Nephron progenitor cell (in vitro differentiated cells): ENCODE data around the gene EPHA5.

Experiments used
- DNase-seq: peaks from one replicate; pipeline ENCODE4 v3.0.0; 2021
- H3K27ac Mint-ChIP-seq: 2 replicates; pipeline ENCODE4 v1.8.0; 2021; ENCODE audit warnings: mild to moderate bottlenecking, moderate library complexity, mixed read lengths
- H3K27me3 Mint-ChIP-seq: 2 replicates; pipeline ENCODE4 v1.8.0; 2021; ENCODE audit warnings: mild to moderate bottlenecking, low read depth, mixed read lengths; ENCODE audit not compliant: poor library complexity
- H3K36me3 Mint-ChIP-seq: 2 replicates; pipeline ENCODE4 v1.8.0; 2021; ENCODE audit warnings: low read depth, mixed read lengths
- H3K4me1 Mint-ChIP-seq: 2 replicates; pipeline ENCODE4 v1.8.0; 2021; ENCODE audit warnings: mixed read lengths
- H3K4me3 Mint-ChIP-seq: 2 replicates; pipeline ENCODE4 v1.8.0; 2021; ENCODE audit warnings: mild to moderate bottlenecking, moderate library complexity, mixed read lengths
- H3K9me3 Mint-ChIP-seq: 2 replicates; pipeline ENCODE4 v1.8.0; 2021; ENCODE audit warnings: mild to moderate bottlenecking, moderate library complexity, mixed read lengths
- TF ChIP-seq, protein P1 (sequence below): fragments of 200-600 bp; sonication (generic); IDR thresholded peaks from 2 replicates; pipeline ENCODE4 v1.5.0; 2021; ENCODE audit warnings: antibody characterized with exemption

Gene EPHA5

DNA sequence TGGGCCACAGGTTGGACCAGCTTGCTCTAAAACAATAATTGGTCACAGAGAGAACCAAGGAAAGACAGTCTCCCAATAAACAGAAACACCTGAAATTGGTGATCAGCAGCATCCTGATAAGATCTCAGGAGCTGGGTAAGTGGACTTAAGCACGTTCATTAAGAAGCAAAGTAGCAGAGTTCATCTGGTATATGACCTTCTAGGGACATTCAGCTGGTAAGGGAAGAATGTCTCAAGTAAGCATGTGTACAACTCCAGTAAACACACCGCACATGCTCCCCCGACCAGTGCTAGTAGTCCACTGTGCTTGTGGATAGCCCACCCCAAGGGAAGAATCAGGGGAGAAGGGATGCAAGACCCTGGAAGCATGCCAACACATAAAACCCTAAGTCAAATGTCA is 216.9 kb downstream of the EPHA5 start:
- TF ChIP-seq, protein P1, sequence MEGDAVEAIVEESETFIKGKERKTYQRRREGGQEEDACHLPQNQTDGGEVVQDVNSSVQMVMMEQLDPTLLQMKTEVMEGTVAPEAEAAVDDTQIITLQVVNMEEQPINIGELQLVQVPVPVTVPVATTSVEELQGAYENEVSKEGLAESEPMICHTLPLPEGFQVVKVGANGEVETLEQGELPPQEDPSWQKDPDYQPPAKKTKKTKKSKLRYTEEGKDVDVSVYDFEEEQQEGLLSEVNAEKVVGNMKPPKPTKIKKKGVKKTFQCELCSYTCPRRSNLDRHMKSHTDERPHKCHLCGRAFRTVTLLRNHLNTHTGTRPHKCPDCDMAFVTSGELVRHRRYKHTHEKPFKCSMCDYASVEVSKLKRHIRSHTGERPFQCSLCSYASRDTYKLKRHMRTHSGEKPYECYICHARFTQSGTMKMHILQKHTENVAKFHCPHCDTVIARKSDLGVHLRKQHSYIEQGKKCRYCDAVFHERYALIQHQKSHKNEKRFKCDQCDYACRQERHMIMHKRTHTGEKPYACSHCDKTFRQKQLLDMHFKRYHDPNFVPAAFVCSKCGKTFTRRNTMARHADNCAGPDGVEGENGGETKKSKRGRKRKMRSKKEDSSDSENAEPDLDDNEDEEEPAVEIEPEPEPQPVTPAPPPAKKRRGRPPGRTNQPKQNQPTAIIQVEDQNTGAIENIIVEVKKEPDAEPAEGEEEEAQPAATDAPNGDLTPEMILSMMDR: no peak
- Mint-ChIP-seq H3K4me3 (no peak overlapping the region), H3K27ac (no peak overlapping the region), H3K27me3 (no peaks in the 10 kb centered on the region), H3K36me3 (no peaks in the 10 kb centered on the region), H3K9me3 (no peaks in the 10 kb centered on the region), H3K4me1 (no peaks in the 10 kb centered on the region)
- no peak for DNase-seq

DNA sequence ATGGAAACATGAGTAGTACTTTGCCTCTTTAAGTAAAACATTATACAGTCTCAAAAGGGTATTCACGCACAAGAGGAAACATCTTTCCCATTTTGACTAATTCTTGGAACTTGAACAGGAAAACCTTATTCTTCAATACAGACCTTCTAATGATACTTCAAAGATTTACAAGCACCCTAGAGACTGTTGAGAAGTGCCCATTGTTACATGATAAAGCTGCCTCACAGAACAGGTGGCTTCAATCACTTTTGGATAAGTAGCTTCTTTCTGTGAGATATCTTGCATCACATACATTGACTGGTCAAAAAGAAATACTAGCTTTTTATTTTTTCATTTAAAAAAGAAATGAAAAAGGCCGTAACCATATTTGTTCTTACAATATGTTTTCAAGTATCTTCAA is 219.4 kb downstream of the EPHA5 start:
- Mint-ChIP-seq H3K27me3 (no peaks in the 10 kb centered on the region), H3K36me3 (no peaks in the 10 kb centered on the region), H3K9me3 (no peaks in the 10 kb centered on the region), H3K4me3 (no peak overlapping the region), H3K27ac (no peak overlapping the region), H3K4me1 (no peaks in the 10 kb centered on the region)
- DNase-seq: no peak
- TF ChIP-seq, protein P1: no peak

DNA sequence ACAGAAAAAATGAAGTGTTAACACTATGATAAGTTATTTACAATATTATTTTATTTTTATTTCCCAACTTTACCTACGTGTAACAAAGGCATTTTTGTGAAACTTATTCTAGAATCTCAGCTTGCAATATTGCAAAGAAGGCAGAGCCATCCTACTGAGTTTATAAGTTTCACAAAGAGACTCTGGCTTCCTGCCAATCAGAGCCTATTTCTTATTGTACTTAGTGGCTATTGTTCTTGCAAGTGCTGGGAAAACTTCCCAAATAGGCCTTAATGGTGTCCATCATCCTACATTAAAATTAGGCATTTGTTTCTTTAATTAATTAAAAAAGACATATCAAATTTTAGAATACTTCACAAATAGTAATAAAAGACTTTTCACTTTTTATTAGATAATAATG is 233.2 kb downstream of the EPHA5 start:
- Mint-ChIP-seq H3K4me3 (no peak overlapping the region), H3K27ac (no peak overlapping the region), H3K4me1 (no peaks in the 10 kb centered on the region), H3K9me3 (no peaks in the 10 kb centered on the region), H3K36me3 (no peaks in the 10 kb centered on the region), H3K27me3 (no peaks in the 10 kb centered on the region)
- TF ChIP-seq, protein P1: no peak
- DNase-seq: no peak

DNA sequence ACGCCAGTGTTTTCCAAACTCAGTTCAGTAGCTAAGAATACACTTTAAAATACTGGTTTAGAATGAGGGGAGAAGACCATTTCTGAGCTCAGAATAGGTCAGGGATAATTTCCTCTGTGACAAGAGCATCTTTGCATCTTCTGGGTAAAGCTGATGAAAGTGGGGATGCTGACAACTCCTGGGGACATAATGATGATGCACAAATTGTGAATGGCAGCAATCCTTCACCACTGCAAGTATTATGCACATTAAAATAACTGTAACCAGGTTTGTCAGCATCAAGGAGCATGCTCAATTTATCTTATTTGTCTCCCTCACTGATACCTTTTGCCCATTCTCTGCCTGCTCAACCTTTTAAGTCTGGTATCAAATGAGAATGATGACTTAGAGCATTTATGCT is 248.2 kb downstream of the EPHA5 start:
- no peaks in the 10 kb centered on the region for H3K9me3 Mint-ChIP-seq
- no peaks in the 10 kb centered on the region for H3K36me3 Mint-ChIP-seq
- no peak overlapping the region for H3K4me3 Mint-ChIP-seq
- H3K27ac Mint-ChIP-seq: no peak overlapping the region
- no peaks in the 10 kb centered on the region for H3K4me1 Mint-ChIP-seq
- peaks cover 4% of the 10 kb centered on the region for H3K27me3 Mint-ChIP-seq
- DNase-seq: no peak
- TF ChIP-seq, protein P1: no peak

DNA sequence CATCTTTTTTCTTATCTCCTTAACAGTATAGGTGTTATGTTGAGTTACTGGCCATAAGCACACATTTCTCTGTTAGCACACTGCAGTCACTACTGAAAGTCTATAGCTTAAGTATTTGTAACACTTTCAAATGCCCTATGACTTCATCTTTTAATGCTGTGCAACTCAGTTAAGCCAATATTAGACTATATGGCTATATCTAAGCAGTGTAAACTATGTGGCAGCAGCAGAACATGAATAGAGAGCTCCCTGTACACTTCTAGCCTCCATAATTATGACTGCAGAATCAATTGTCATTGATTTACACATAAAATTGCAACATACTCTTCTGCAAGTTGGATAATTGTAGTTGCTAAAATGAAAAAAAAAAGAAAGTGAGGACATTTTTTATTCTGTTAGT is 250.3 kb downstream of the EPHA5 start:
- Mint-ChIP-seq H3K4me3 (no peak overlapping the region), H3K9me3 (no peaks in the 10 kb centered on the region), H3K27ac (no peak overlapping the region), H3K27me3 (peaks cover 4% of the 10 kb centered on the region), H3K36me3 (no peaks in the 10 kb centered on the region), H3K4me1 (no peaks in the 10 kb centered on the region)
- TF ChIP-seq, protein P1: no peak
- DNase-seq: no peak

DNA sequence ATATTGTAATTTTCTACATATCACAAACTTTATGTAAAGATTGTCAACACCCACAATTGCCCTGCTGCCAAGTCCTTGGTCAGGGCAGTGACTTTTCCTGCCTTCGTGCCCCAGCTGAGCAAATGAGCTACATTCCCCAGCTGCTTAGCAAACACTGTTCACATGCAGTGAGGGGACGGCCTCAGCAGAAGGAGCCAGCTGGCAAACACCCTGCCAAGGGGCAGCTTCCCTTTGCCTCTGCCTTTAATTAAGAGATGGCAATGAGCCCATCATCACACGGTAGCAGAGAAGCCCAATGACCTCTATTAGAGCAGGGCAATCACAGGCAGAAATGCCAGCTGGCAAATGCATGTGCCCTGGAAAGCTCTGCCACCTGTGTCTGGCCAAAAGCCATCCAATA is 253.4 kb downstream of the EPHA5 start:
- H3K27ac Mint-ChIP-seq: no peak overlapping the region
- DNase-seq: no peak
- TF ChIP-seq, protein P1: no peak
- no peaks in the 10 kb centered on the region for H3K36me3 Mint-ChIP-seq
- H3K9me3 Mint-ChIP-seq: no peaks in the 10 kb centered on the region
- no peaks in the 10 kb centered on the region for H3K4me1 Mint-ChIP-seq
- H3K27me3 Mint-ChIP-seq: peaks cover 4% of the 10 kb centered on the region
- no peak overlapping the region for H3K4me3 Mint-ChIP-seq
